ENCODE data around the gene ILF3. TPM values are rescaled to one million over a fixed set of nuclear protein-coding genes. Genes with fewer than 3 reads are reported as not detected.

ILF3 gene
- total and polyA plus RNA-seq, 2 experiments from 2014 or later, result 573 to 616 TPM

DNA sequence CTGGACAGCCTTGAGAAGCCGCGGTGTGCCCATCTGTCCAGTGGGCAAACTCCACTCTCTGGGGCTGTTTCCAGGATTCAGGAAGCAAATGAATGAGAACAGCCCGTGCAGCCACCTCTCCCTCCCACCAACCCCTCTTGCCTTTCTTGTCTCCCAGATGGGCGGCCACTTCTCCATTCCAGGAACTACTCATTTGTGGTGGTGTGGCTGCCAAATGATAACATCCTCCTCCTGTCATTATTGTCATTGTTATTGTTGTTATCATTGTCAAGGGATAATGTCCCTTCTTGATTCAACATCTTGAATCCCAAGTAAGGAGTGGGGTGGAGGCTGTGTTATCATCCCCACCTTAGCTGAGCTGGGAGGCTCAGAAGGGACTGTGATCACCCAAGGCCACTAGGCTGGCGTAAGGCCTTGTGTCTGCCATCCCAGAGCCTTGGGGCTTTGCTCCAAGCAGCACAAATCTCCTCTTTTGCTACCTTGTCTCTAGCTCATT is 65.4 kb downstream of the ILF3 start:
- Histone ChIP-seq H3K4me3 (peak overlapping the region; percentile 69), H4K20me1 (replicated peaks; ENCODE audit: insufficient read depth) (peaks cover 37% of the 10 kb centered on the region), H3K79me2 (replicated peaks; ENCODE audit: insufficient read depth) (peaks cover 62% of the 10 kb centered on the region), H3K27me3 (ENCODE audit: insufficient read depth) (no peaks in the 10 kb centered on the region), H3K9me2 (ENCODE audit: insufficient read depth) (no peaks in the 10 kb centered on the region), H3K36me3 (ENCODE audit: insufficient read depth) (no peaks in the 10 kb centered on the region), H3K4me1 (ENCODE audit: insufficient read depth) (no peaks in the 10 kb centered on the region; the same call in 1 of the 2 replicates), H2AFZ (no peak overlapping the region), H3F3A (replicated peaks; ENCODE audit: low read depth) (peaks cover 3% of the 10 kb centered on the region; the same call in 1 of the 2 replicates), H3K4me2 (peak overlapping the region; percentile 94), H3K27ac (ENCODE audit: low read depth) (no peak overlapping the region)
- TF ChIP-seq POLR2AphosphoS5 (IDR thresholded peaks at IDR 0.05; ENCODE audit: low read depth) (no peak), STAT1 (IDR thresholded peaks at IDR 0.05; ENCODE audit: unreplicated experiment) (no peak), CREB1 (CRISPR knock-in tag; IDR thresholded peaks at IDR 0.05; ENCODE audit: low read depth) (no peak), ZNF114 (CRISPR knock-in tag; IDR thresholded peaks at IDR 0.05) (no peak), ZNF331 (CRISPR knock-in tag; IDR thresholded peaks at IDR 0.05; ENCODE audit: low read depth) (no peak), EZH2 (IDR thresholded peaks at IDR 0.05; ENCODE audit: low read depth, unreplicated experiment) (no peak), NANOG (IDR thresholded peaks at IDR 0.05; ENCODE audit: borderline replicate concordance) (no peak), EZH2phosphoT487 (IDR thresholded peaks at IDR 0.05; ENCODE audit: unreplicated experiment) (no peak), JUNB (IDR thresholded peaks at IDR 0.05; ENCODE audit: unreplicated experiment) (no peak)
- TF ChIP-seq, protein P1, sequence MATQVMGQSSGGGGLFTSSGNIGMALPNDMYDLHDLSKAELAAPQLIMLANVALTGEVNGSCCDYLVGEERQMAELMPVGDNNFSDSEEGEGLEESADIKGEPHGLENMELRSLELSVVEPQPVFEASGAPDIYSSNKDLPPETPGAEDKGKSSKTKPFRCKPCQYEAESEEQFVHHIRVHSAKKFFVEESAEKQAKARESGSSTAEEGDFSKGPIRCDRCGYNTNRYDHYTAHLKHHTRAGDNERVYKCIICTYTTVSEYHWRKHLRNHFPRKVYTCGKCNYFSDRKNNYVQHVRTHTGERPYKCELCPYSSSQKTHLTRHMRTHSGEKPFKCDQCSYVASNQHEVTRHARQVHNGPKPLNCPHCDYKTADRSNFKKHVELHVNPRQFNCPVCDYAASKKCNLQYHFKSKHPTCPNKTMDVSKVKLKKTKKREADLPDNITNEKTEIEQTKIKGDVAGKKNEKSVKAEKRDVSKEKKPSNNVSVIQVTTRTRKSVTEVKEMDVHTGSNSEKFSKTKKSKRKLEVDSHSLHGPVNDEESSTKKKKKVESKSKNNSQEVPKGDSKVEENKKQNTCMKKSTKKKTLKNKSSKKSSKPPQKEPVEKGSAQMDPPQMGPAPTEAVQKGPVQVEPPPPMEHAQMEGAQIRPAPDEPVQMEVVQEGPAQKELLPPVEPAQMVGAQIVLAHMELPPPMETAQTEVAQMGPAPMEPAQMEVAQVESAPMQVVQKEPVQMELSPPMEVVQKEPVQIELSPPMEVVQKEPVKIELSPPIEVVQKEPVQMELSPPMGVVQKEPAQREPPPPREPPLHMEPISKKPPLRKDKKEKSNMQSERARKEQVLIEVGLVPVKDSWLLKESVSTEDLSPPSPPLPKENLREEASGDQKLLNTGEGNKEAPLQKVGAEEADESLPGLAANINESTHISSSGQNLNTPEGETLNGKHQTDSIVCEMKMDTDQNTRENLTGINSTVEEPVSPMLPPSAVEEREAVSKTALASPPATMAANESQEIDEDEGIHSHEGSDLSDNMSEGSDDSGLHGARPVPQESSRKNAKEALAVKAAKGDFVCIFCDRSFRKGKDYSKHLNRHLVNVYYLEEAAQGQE (IDR thresholded peaks at IDR 0.05; ENCODE audit: unreplicated experiment), result no peak
- TF ChIP-seq, protein P2, sequence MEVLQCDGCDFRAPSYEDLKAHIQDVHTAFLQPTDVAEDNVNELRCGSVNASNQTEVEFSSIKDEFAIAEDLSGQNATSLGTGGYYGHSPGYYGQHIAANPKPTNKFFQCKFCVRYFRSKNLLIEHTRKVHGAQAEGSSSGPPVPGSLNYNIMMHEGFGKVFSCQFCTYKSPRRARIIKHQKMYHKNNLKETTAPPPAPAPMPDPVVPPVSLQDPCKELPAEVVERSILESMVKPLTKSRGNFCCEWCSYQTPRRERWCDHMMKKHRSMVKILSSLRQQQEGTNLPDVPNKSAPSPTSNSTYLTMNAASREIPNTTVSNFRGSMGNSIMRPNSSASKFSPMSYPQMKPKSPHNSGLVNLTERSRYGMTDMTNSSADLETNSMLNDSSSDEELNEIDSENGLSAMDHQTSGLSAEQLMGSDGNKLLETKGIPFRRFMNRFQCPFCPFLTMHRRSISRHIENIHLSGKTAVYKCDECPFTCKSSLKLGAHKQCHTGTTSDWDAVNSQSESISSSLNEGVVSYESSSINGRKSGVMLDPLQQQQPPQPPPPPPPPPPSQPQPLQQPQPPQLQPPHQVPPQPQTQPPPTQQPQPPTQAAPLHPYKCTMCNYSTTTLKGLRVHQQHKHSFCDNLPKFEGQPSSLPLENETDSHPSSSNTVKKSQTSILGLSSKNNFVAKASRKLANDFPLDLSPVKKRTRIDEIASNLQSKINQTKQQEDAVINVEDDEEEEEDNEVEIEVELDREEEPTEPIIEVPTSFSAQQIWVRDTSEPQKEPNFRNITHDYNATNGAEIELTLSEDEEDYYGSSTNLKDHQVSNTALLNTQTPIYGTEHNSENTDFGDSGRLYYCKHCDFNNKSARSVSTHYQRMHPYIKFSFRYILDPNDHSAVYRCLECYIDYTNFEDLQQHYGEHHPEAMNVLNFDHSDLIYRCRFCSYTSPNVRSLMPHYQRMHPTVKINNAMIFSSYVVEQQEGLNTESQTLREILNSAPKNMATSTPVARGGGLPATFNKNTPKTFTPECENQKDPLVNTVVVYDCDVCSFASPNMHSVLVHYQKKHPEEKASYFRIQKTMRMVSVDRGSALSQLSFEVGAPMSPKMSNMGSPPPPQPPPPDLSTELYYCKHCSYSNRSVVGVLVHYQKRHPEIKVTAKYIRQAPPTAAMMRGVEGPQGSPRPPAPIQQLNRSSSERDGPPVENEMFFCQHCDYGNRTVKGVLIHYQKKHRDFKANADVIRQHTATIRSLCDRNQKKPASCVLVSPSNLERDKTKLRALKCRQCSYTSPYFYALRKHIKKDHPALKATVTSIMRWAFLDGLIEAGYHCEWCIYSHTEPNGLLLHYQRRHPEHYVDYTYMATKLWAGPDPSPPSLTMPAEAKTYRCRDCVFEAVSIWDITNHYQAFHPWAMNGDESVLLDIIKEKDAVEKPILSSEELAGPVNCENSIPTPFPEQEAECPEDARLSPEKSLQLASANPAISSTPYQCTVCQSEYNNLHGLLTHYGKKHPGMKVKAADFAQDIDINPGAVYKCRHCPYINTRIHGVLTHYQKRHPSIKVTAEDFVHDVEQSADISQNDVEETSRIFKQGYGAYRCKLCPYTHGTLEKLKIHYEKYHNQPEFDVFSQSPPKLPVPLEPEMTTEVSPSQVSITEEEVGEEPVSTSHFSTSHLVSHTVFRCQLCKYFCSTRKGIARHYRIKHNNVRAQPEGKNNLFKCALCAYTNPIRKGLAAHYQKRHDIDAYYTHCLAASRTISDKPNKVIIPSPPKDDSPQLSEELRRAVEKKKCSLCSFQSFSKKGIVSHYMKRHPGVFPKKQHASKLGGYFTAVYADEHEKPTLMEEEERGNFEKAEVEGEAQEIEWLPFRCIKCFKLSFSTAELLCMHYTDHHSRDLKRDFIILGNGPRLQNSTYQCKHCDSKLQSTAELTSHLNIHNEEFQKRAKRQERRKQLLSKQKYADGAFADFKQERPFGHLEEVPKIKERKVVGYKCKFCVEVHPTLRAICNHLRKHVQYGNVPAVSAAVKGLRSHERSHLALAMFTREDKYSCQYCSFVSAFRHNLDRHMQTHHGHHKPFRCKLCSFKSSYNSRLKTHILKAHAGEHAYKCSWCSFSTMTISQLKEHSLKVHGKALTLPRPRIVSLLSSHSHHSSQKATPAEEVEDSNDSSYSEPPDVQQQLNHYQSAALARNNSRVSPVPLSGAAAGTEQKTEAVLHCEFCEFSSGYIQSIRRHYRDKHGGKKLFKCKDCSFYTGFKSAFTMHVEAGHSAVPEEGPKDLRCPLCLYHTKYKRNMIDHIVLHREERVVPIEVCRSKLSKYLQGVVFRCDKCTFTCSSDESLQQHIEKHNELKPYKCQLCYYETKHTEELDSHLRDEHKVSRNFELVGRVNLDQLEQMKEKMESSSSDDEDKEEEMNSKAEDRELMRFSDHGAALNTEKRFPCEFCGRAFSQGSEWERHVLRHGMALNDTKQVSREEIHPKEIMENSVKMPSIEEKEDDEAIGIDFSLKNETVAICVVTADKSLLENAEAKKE (CRISPR knock-in tag; IDR thresholded peaks at IDR 0.05), result no peak
- TF ChIP-seq, protein P3, sequence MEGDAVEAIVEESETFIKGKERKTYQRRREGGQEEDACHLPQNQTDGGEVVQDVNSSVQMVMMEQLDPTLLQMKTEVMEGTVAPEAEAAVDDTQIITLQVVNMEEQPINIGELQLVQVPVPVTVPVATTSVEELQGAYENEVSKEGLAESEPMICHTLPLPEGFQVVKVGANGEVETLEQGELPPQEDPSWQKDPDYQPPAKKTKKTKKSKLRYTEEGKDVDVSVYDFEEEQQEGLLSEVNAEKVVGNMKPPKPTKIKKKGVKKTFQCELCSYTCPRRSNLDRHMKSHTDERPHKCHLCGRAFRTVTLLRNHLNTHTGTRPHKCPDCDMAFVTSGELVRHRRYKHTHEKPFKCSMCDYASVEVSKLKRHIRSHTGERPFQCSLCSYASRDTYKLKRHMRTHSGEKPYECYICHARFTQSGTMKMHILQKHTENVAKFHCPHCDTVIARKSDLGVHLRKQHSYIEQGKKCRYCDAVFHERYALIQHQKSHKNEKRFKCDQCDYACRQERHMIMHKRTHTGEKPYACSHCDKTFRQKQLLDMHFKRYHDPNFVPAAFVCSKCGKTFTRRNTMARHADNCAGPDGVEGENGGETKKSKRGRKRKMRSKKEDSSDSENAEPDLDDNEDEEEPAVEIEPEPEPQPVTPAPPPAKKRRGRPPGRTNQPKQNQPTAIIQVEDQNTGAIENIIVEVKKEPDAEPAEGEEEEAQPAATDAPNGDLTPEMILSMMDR (conservative IDR thresholded peaks at IDR 0.05; ENCODE audit: low read depth in 2 of 2), result no peak
- TF ChIP-seq, protein P4, sequence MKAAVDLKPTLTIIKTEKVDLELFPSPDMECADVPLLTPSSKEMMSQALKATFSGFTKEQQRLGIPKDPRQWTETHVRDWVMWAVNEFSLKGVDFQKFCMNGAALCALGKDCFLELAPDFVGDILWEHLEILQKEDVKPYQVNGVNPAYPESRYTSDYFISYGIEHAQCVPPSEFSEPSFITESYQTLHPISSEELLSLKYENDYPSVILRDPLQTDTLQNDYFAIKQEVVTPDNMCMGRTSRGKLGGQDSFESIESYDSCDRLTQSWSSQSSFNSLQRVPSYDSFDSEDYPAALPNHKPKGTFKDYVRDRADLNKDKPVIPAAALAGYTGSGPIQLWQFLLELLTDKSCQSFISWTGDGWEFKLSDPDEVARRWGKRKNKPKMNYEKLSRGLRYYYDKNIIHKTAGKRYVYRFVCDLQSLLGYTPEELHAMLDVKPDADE (IDR thresholded peaks at IDR 0.05), result no peak
- no peak for DNase-seq (ENCODE audit: low spot score)
- Mint-ChIP-seq H3K27ac (no peak overlapping the region), H3K9me3 (peaks cover 2% of the 10 kb centered on the region; the same call in 1 of the 3 replicates), H3K27me3 (ENCODE audit: insufficient read depth, low read depth, poor library complexity) (peaks cover 7% of the 10 kb centered on the region), H3K4me1 (peaks cover 10% of the 10 kb centered on the region), H3K36me3 (ENCODE audit: low read depth) (peaks cover 2% of the 10 kb centered on the region; the same call in 2 of the 3 replicates), H3K4me3 (peak overlapping the region; percentile 95)
- no peak for ATAC-seq
